ENCODE measurements around the gene PHLDB2.
"Not testable (repeated sequence)": the region's sequence is repeated elsewhere in the genome, so short reads cannot be mapped to it uniquely, and the experiment has no call there.

Gene PHLDB2

GRCh38 chr3:111859061-111859973 is at the start of gene PHLDB2:
PHLDB2 (plus strand) TSS chr3:111859265; CDS start chr3:111884078, 24,813 bp downstream.
- peak; percentile 3 for DNase-seq

DNA sequence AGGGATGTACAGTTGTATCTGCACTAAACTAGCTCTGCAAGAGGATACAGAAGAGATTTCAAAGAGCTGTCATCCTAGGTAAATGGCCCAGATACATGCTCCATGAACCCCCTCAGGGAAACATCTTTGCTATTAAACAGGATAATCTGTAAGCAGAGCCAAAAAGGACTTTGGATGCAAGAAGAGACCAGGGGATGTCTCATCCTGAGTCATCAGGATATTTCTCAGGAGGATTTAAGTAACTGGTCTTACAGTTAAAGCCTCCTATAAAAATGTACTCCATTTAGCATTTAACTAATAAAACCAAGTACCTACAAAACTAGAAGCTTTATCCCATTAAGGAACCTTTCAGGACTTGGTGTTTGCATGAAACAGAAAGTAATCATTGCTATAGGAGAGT is 48.2 kb upstream of the PHLDB2 start:
- no peak for DNase-seq

DNA sequence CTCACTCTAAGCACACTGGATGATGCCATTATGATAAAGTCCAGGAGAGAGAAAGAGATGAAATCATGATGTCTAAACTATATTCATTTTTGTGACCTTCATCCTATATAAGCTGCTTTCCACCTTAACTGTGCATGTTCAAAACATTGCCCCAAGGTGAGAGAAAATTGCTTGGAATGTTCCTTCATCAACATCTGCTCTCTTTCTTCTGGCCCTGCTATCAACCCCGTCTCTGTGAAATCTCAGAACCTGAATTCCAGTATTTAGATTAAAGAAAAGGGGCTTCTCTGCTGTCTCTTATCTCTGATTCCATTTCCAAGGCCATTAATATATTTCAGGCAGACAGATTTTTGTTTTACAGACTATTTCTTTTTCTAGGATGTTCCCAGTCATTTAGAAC is 47.3 kb upstream of the PHLDB2 start:
- DNase-seq = no peak

- DNase-seq = no peak
These were observed 46.4 kb upstream of the PHLDB2 start for GRCh38 chr3:111812701-111813100.

- no peak for DNase-seq
These were observed 45.6 kb upstream of the PHLDB2 start for GRCh38 chr3:111813441-111813840.

- DNase-seq = no peak
These were observed 45.1 kb upstream of the PHLDB2 start for GRCh38 chr3:111813979-111814378.

DNA sequence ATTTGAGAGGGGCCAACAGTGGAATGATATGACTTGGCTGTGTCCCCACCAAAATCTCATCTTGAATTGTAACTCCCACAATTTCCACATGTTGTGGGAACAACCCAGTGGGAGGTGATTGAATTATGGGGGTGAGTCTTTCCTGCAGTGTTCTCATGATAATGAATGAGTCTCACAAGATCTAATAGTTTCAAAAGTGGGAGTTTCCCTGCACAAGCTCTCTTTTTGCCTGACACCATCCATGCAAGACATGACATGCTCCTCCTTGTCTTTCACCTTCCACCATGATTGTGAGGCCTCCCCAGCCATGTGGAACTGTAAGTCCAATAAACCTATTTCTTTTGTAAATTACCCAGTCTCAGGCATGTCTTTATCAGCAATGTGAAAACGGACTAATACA is 42.3 kb upstream of the PHLDB2 start:
- DNase-seq = not testable (repeated sequence)

GRCh38 chr3:111819927-111820326 is 39.1 kb upstream of the PHLDB2 start:
- no peak for DNase-seq

DNA sequence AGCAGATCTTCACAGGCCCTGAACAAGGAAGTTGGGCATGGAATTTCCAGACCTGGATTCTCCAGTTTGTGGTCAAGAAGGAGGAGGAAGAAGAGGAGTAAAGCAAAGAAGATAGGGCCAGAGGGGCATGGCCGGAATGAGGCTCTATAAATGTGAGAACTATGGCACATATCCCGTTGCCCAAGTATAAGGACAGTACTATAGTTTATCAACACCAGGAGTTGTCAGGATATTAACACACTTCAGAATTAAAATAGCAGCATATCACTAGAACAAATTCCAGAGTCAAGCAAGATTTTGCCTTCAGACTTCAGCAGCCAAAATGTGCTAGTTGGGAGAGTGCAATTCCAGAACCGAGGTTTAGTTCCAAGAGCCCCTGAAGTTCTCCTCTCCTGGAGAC is 38.4 kb upstream of the PHLDB2 start:
- DNase-seq = no peak

DNA sequence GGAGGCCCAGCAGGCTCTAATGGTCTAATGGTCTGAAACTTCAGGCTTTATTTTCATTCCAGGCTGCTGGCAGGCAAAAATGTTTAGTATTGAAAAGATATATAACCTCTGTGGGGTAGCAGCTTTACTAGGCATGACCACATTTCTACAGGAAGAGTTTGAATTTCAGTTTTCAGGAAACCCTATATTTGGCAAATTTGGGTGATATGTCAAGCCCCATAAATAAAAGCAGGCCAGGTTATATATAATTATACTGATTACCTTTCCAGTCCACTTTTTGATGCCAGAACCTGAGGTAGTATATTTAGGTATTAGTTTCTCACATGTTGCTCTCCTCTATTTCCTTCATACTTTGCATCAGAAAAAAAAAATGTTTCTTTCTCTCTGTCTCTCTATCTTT is 37.2 kb upstream of the PHLDB2 start:
- no peak for DNase-seq

DNA sequence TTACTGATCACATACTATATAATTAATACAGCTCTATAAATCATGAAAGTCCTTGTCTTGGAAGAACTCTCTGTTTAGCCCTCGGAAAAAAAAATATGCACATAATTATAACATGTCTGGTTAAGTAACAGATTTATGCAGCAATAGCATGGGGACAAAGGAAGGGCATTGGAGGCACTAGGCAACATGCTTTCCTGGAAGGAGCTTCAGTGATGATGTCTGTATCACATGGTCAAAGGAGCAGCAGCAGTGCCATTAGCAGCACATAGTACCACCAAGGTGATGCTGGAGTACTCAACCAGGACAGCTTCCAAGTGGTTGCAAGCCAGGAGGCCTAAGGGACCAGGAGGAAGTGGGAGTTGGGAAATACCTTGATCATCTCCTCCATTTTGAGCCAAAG is 36.3 kb upstream of the PHLDB2 start:
- DNase-seq = no peak

DNA sequence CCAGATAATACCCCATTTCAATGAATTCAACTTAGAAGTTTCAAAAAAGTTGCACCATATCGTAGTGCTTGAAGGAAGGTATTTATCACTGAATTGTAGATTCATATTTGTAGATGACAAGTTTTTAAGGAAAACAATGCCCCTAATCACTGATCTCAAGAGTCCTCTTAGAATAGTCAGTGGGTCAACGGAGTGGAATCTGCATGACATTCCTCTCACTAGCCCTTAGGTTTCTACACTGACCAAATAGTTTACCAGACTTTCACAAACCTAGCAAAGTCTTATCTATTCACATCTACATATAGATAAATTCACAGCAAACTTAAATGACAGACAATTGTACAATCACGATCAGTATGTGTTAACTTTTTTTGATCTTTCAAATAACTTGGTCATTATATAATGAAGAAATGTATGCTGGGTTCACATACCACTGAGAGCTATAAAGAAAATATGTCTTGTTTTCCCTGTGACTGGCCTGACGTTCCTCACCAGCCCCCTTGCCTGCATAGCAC is 35.7 kb upstream of the PHLDB2 start:
- no peak for DNase-seq

- no peak for DNase-seq
These were observed 34.7 kb upstream of the PHLDB2 start for GRCh38 chr3:111824351-111824750.

DNA sequence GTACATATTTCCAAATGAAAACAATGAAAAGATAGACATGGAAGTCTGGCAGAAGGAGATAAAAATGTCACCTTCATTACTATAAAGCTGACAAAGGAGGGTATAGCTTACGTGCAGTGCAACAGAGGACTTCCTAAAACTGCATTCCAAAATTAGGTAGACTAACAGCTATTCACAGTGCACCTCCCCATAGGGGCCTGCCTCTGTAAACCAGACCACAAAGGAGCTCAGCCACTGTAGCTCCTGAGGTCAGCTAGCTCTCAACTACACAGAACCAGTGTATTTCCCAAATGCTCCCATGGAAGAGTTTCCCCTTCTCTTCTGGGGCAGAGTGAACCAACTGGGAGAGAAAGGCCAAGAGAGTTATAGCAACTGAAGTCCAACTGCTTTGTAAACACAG is 31.2 kb upstream of the PHLDB2 start:
- no peak for DNase-seq

- no peak for DNase-seq
These were observed 30.5 kb upstream of the PHLDB2 start for GRCh38 chr3:111828530-111828929.

DNA sequence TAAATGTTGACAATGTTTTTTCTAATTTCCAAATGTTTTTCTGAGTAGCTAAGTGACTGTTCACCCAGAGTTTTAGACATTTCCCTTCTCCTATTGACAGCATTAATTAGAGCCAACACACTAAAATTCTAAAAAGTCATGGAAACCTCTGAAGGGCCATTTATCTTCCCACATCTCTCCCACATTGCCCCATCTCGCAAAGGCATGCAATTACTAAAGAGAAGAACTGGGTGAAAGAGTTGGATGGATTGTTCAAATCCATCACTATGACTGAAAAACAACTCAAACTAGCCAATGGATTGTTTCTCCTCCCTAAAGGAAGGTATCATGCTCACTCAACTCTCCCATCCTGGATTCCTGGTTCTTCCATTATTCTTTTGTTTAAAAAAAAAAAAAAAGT is 30.0 kb upstream of the PHLDB2 start:
- DNase-seq = no peak

GRCh38 chr3:111831840-111832239 is 27.2 kb upstream of the PHLDB2 start:
- DNase-seq = no peak

DNA sequence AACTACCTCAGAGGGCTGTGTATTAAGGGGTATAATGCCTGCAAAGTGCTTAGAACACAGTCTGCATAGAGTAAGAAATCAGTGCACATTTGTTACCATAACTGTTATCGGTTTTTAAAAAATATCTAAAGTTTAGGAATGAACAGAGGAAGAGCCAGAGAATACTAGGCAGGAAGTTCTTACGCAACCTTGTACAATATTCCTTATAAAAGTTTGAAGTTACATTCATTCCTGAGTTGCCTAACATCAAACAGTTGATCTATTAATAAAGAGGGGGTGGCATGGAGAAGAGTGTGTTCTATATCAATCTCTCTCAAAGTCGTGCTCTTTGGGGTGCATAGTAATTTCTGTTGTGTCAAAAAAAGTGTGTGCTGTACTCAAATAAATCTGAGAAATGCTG is 22.0 kb upstream of the PHLDB2 start:
- no peak for DNase-seq

GRCh38 chr3:111838133-111838532 is 20.9 kb upstream of the PHLDB2 start:
- DNase-seq = no peak

DNA sequence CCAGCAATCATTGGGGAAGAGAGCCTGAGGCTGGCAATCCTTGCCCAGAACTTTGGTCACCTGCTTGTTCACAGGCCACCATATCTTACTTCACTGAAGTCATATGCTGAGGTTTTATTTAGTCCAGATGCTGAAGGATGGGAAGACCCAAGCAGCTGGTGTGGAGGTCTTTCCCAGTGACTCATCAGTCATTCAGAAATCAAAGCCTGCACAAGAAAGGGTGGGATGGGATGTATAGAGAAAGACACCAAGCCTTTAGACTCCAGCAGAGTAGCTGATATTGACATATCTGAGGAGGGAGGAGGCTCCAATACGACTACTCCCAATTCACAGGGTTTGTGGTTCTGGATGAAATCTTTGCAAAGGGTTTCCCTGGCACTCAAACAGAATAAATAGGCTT is 13.0 kb upstream of the PHLDB2 start:
- no peak for DNase-seq

- no peak for DNase-seq
These were observed 12.3 kb upstream of the PHLDB2 start for GRCh38 chr3:111846717-111847116.

GRCh38 chr3:111848283-111848682 is 10.8 kb upstream of the PHLDB2 start:
- no peak for DNase-seq

DNA sequence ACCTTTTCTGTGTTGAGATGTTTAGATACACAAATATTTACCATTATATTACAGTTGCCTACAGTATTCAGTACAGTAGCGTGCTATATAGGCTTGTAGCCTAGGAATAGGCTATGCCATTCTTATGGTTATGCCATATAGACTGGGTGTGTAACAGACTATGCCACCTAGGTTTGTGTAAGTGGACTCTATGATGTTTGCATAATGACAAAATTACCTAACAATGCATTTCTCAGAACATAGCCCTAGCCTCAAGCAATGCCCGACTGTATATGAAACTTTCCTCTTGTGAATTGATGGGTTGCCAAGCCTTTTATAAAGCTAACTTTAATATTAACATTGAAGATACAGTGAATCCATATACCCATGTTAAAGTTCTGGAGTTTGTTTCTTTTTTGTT is 10.3 kb upstream of the PHLDB2 start:
- no peak for DNase-seq

DNA sequence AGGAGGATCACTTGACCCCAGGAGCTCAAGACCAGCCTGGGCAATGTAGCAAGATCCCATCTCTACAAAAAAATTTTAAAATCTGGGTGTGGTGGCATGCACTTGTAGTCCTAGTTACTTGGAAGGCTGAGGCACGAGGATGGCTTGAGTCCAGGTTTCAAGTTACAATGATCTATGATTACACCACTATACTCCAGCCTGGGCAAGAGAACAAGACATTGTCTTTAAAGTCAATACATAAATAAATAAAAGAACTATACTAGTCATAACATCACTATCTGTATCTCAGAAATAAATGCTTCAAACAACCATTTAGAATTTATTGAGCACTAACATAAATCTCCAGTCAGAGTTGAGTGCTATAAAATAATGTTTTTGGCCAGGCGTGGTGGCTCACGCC is 8.5 kb upstream of the PHLDB2 start:
- DNase-seq = no peak

DNA sequence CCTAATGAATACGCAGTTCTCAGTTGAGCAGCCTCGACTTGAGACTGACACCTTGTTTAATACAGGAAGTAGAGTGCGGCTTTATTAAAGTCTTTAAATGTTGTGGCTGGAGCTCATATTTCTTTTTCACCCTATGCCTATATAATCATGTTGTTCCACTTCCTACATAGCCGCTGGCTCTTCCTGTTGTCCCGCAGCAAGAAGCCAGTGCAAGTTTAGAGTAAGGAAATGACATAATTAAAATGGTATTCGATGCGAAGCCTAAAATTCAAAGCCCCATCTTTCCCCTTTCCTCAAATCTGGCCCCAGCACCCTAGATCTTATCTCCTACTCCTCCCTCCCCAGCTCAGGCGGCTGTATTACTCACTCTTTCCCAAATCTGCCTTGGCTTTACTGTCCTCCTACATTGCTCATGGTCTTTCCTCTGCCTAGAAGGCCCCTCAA is 7.5 kb upstream of the PHLDB2 start:
- no peak for DNase-seq
